Keratinocyte (primary cell): Measurements from ENCODE around the gene ACTRT3. TPM values are rescaled to one million over a fixed set of nuclear protein-coding genes. Genes with fewer than 3 reads are reported as not detected.
"Not testable (repeated sequence)": the region's sequence is repeated elsewhere in the genome, so short reads cannot be mapped to it uniquely, and the experiment has no call there.

Experiments
- DNase-seq: peaks from one replicate; pipeline ENCODE4 v3.0.0-alpha.2; 2011; ENCODE audit warnings: low read depth, missing footprints, low spot score
- FAIRE-seq: peaks from 2 replicates; lab custom pipeline; 2011; peaks lifted over from hg19 to GRCh38; lab: Jason Lieb, UNC
- H2AFZ ChIP-seq: 2 replicates; pipeline ENCODE4 v1.6.0; 2012; ENCODE audit warnings: low read length, control low read depth, inconsistent platforms; ENCODE audit not compliant: control insufficient read depth
- H3K27ac ChIP-seq: 2 replicates; pipeline ENCODE4 v1.5.1; 2011; ENCODE audit warnings: low read length; ENCODE audit not compliant: control insufficient read depth, insufficient read depth
- H3K27me3 ChIP-seq: 3 replicates; pipeline ENCODE4 v1.6.0; 2011; ENCODE audit warnings: low read length; ENCODE audit not compliant: control insufficient read depth, insufficient read depth; ENCODE audit errors: extremely low read depth
- H3K36me3 ChIP-seq, 2 experiments: 2 replicates in 1 of 2; 3 replicates in 1 of 2; pipeline ENCODE4 v1.5.1; 2011; ENCODE audit warnings: low read length in 2 of 2, mild to moderate bottlenecking in 1 of 2; ENCODE audit not compliant: control insufficient read depth in 2 of 2, insufficient read depth in 2 of 2; ENCODE audit errors: extremely low read depth in 1 of 2
- H3K4me1 ChIP-seq: 3 replicates; pipeline ENCODE4 v1.5.1; 2011; ENCODE audit warnings: low read length; ENCODE audit not compliant: control insufficient read depth, insufficient read depth; ENCODE audit errors: extremely low read depth
- H3K4me2 ChIP-seq: 3 replicates; pipeline ENCODE4 v1.6.0; 2011; ENCODE audit warnings: low read depth, low read length; ENCODE audit not compliant: control insufficient read depth, insufficient read depth; ENCODE audit errors: extremely low read depth
- H3K4me3 ChIP-seq, 3 experiments: fragments of 200-600 bp in 1 of 3; sonication (generic) in 1 of 3; 2 replicates in 2 of 3; 3 replicates in 1 of 3; pipeline ENCODE4 v1.5.1; 2011 to 2016; ENCODE audit warnings: low read length in 3 of 3, mild to moderate bottlenecking in 3 of 3, control low read depth in 2 of 3, inconsistent platforms in 1 of 3, low read depth in 1 of 3, mixed read lengths in 1 of 3, mixed run types in 1 of 3, moderate library complexity in 1 of 3; ENCODE audit not compliant: control insufficient read depth in 2 of 3, insufficient read depth in 2 of 3; ENCODE audit errors: extremely low read depth in 1 of 3
- H3K79me2 ChIP-seq: 2 replicates; pipeline ENCODE4 v1.6.0; 2012; ENCODE audit warnings: low read length; ENCODE audit not compliant: control insufficient read depth, insufficient read depth
- H3K9ac ChIP-seq: 3 replicates; pipeline ENCODE4 v1.6.0; 2011; ENCODE audit warnings: low read length; ENCODE audit not compliant: control insufficient read depth, insufficient read depth; ENCODE audit errors: extremely low read depth
- H3K9me1 ChIP-seq: 3 replicates; pipeline ENCODE4 v1.6.0; 2011; ENCODE audit warnings: low read length; ENCODE audit not compliant: control insufficient read depth, insufficient read depth; ENCODE audit errors: extremely low read depth
- H3K9me3 ChIP-seq: 2 replicates; pipeline ENCODE4 v1.5.1; 2012; ENCODE audit warnings: low read depth, low read length; ENCODE audit not compliant: control insufficient read depth
- H4K20me1 ChIP-seq: 3 replicates; pipeline ENCODE4 v1.6.0; 2011; ENCODE audit warnings: low read length; ENCODE audit not compliant: control insufficient read depth, insufficient read depth; ENCODE audit errors: extremely low read depth
- CTCF ChIP-seq, 3 experiments: IDR thresholded peaks in 1 of 3; conservative IDR thresholded peaks in 1 of 3; optimal IDR thresholded peaks in 1 of 3; 2 replicates in 2 of 3; 3 replicates in 1 of 3; pipeline versions ENCODE3 to v1.5.1; 2011; ENCODE audit warnings: low read length in 3 of 3, mild to moderate bottlenecking in 3 of 3, moderate library complexity in 2 of 3, control low read depth in 1 of 3, inconsistent platforms in 1 of 3; ENCODE audit not compliant: insufficient read depth in 2 of 3; ENCODE audit errors: extremely low read depth in 1 of 3
- EZH2 ChIP-seq: IDR thresholded peaks from one replicate; pipeline ENCODE4 v1.6.1; 2012; ENCODE audit warnings: inconsistent platforms, mild to moderate bottlenecking, low read length, moderate library complexity
- dilution Hi-C: fragments of 300-500 bp; cut with MboI; formaldehyde crosslinking; loops from one replicate; pipeline ENCODE4 v1.7.0; 2020; ENCODE audit warnings: low sequenced_read_pairs; ENCODE audit not compliant: extremely low pct_ligation_motif_present
- polyA plus RNA-seq, 5 experiments: library from polyadenylated mRNA; depleted of rRNA in 3 of 5; stranded (reverse) in 3 of 5; stranded (forward) in 1 of 5; unstranded in 1 of 5; fragments of >200 nt; gene quantifications; 1 replicate in 1 of 5; 2 replicates in 3 of 5; 3 replicates in 1 of 5; pipeline versions ENCODE4 v1.2.1 to v1.2.3, GENCODE V29; 2011 to 2012; ENCODE audit warnings: missing spikeins in 2 of 5, low read depth in 1 of 5, low replicate concordance in 1 of 5

Gene ACTRT3
- polyA plus RNA-seq, 1 donor (not counting 4 experiments of a cell fraction or from before 2014, with no cell fraction given), result 2.9 TPM

DNA sequence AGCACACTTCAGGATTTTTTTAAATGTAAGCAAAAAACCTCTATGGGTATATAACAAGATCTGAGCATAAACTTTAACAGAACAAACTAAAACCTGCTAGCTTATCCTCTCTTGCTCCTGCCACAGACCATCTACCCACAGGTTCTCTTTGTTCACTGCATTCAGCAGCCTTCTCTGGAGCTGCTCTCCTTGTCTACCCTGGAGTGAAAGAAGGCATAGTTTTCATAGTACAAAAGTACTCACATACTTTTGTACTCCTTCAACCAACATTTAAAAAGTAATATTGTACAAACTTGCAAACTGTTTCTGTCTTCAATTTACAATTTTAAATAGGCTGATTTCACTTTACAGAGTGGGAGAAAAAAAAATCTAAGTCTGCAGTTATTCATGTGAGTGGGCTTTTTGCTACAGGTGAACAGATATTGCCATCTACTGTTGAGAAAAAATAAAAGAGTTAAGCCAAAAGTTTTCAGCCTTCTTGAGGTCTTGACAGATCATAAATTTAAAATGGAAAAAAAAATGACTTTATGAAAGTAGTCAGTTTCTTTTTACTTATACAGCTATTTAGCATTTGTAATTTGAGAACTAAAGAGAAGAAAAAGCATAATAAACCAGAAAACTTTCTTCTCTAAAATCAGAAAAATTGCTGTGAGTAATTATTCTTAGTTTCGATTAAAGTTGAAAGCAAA lies 24.9 kb downstream of the ACTRT3 start:
- DNase-seq (no peak), FAIRE-seq (no peak)

GRCh38 chr3:169739067-169739466 lies 30.3 kb downstream of the ACTRT3 start:
- Histone ChIP-seq H3K9me1 (no peaks in the 10 kb centered on the region), H2AFZ (no peak overlapping the region), H3K9me3 (no peaks in the 10 kb centered on the region), H3K36me3 (no peaks in the 10 kb centered on the region), H3K27ac (no peak overlapping the region), H3K9ac (no peak overlapping the region), H4K20me1 (no peaks in the 10 kb centered on the region), H3K79me2 (no peaks in the 10 kb centered on the region), H3K27me3 (no peaks in the 10 kb centered on the region), H3K4me2 (no peak overlapping the region), H3K4me1 (no peaks in the 10 kb centered on the region), H3K4me3 (no peak overlapping the region)
- TF ChIP-seq EZH2 (no peak), CTCF (optimal IDR thresholded peaks at IDR 0.05 in 1 of 3, IDR thresholded peaks at IDR 0.05 in 1 of 3, conservative IDR thresholded peaks at IDR 0.05 in 1 of 3; ENCODE audit: extremely low read depth in 1 of 3, insufficient read depth in 2 of 3, low read length in 3 of 3) (no peak)
- FAIRE-seq (no peak), DNase-seq (no peak)
- dilution Hi-C loops, result no loop called here

More for the DNA sequence above, 24.9 kb downstream of the ACTRT3 start:
- TF ChIP-seq CTCF (optimal IDR thresholded peaks at IDR 0.05 in 1 of 3, IDR thresholded peaks at IDR 0.05 in 1 of 3, conservative IDR thresholded peaks at IDR 0.05 in 1 of 3; ENCODE audit: extremely low read depth in 1 of 3, insufficient read depth in 2 of 3, low read length in 3 of 3), result no peak
- no peak for TF ChIP-seq EZH2
- dilution Hi-C loops, result no loop called here
- Histone ChIP-seq H4K20me1 (no peaks in the 10 kb centered on the region), H3K4me1 (peaks cover 15% of the 10 kb centered on the region), H3K9me1 (no peaks in the 10 kb centered on the region), H3K4me2 (no peak overlapping the region), H3K4me3 (no peak overlapping the region), H3K9ac (no peak overlapping the region), H2AFZ (no peak overlapping the region), H3K36me3 (no peaks in the 10 kb centered on the region), H3K27me3 (no peaks in the 10 kb centered on the region), H3K27ac (no peak overlapping the region), H3K9me3 (no peaks in the 10 kb centered on the region), H3K79me2 (no peaks in the 10 kb centered on the region)

GRCh38 chr3:169731857-169732256 lies 37.5 kb downstream of the ACTRT3 start:
- dilution Hi-C loops, H3K4me1 ChIP-seq, FAIRE-seq: not testable (repeated sequence)

More at GRCh38 chr3:169731857-169732256, 37.5 kb downstream of the ACTRT3 start:
- H4K20me1 ChIP-seq, H3K79me2 ChIP-seq, H3K36me3 ChIP-seq, H3K4me3 ChIP-seq, DNase-seq, H3K4me2 ChIP-seq, H3K9me1 ChIP-seq, H3K27me3 ChIP-seq, H2AFZ ChIP-seq, H3K9me3 ChIP-seq, H3K9ac ChIP-seq, H3K27ac ChIP-seq: not testable (repeated sequence)
